GM23248 (cell line): ENCODE measurements around the gene PPP2R2B. TPM values are rescaled to one million over a fixed set of nuclear protein-coding genes. Genes with fewer than 3 reads are reported as not detected.

Experiments
- DNase-seq: peaks from one replicate; pipeline ENCODE4 v3.0.0-alpha.2; 2015
- H2AFZ ChIP-seq: fragments of 200-600 bp; sonication (generic); 2 replicates; pipeline ENCODE4 v1.6.1; 2016; ENCODE audit warnings: antibody characterized with exemption
- H3F3A ChIP-seq: fragments of 200-600 bp; sonication (generic); 2 replicates; pipeline ENCODE4 v1.6.1; 2016; ENCODE audit warnings: mild to moderate bottlenecking, antibody characterized with exemption, mixed run types; ENCODE audit not compliant: insufficient read depth
- H3K27ac ChIP-seq: fragments of 200-600 bp; sonication (generic); 2 replicates; pipeline ENCODE4 v1.5.1; 2016; ENCODE audit warnings: mild to moderate bottlenecking
- H3K27me3 ChIP-seq: fragments of 200-600 bp; sonication (generic); replicated peaks from 2 replicates; pipeline ENCODE4 v1.6.1; 2016; ENCODE audit warnings: mild to moderate bottlenecking; ENCODE audit not compliant: insufficient read depth
- H3K36me3 ChIP-seq: fragments of 200-600 bp; sonication (generic); 2 replicates; pipeline ENCODE4 v1.6.1; 2016; ENCODE audit warnings: low read depth, mild to moderate bottlenecking
- H3K4me1 ChIP-seq: fragments of 200-600 bp; sonication (generic); 2 replicates; pipeline ENCODE4 v1.6.1; 2016; ENCODE audit warnings: mild to moderate bottlenecking; ENCODE audit not compliant: insufficient read depth
- H3K4me2 ChIP-seq: fragments of 200-600 bp; sonication (generic); one replicate; pipeline ENCODE4 v1.6.1; 2016; ENCODE audit warnings: mild to moderate bottlenecking; ENCODE audit not compliant: unreplicated experiment
- H3K4me3 ChIP-seq: fragments of 200-600 bp; sonication (generic); 2 replicates; pipeline ENCODE4 v1.5.1; 2016; ENCODE audit warnings: mild to moderate bottlenecking
- H3K79me2 ChIP-seq: fragments of 200-600 bp; sonication (generic); 2 replicates; pipeline ENCODE4 v1.6.1; 2016; ENCODE audit warnings: mild to moderate bottlenecking; ENCODE audit not compliant: insufficient read depth
- H3K9ac ChIP-seq: fragments of 200-600 bp; sonication (generic); 2 replicates; pipeline ENCODE4 v1.6.1; 2016; ENCODE audit warnings: mild to moderate bottlenecking
- H3K9me2 ChIP-seq: fragments of 200-600 bp; sonication (generic); 2 replicates; pipeline ENCODE4 v1.6.1; 2016; ENCODE audit warnings: mixed run types, mild to moderate bottlenecking, moderate library complexity; ENCODE audit not compliant: insufficient read depth
- H3K9me3 ChIP-seq: fragments of 200-600 bp; sonication (generic); one replicate; pipeline ENCODE4 v1.6.1; 2017; ENCODE audit warnings: low read depth
- H4K20me1 ChIP-seq: fragments of 200-600 bp; sonication (generic); 2 replicates; pipeline ENCODE4 v1.6.0; 2016; ENCODE audit not compliant: insufficient read depth
- EZH2 ChIP-seq: fragments of 200-600 bp; sonication (generic); IDR thresholded peaks from 2 replicates; pipeline ENCODE4 v1.6.1; 2018; ENCODE audit warnings: antibody characterized with exemption, mild to moderate bottlenecking; ENCODE audit not compliant: insufficient read depth, poor library complexity, severe bottlenecking
- EZH2phosphoT487 ChIP-seq: fragments of 200-600 bp; sonication (generic); IDR thresholded peaks from 2 replicates; pipeline ENCODE4 v1.6.1; 2018; ENCODE audit warnings: antibody characterized with exemption, moderate library complexity, mild to moderate bottlenecking, low read depth; ENCODE audit not compliant: insufficient read depth
- WGBS, 2 experiments: methylation state at CpG; one replicate each; pipeline ENCODE4 v1.1.6; 2015 to 2017; ENCODE audit warnings: low lambda C conversion rate in 2 of 2, low coverage in 1 of 2; ENCODE audit errors: missing lambda C conversion rate in 2 of 2; 5-methylcytosine and 5-hydroxymethylcytosine counted together
- in situ Hi-C: fragments of 300-500 bp; cut with MboI; formaldehyde crosslinking; loops from 2 replicates; pipeline ENCODE4 v1.15.0; 2020
- polyA plus RNA-seq: library from polyadenylated mRNA; unstranded; fragments of >200 nt; fragmentation: Nextera tagmentation; extraction: Ambion mirVana; gene quantifications from 2 replicates; pipeline ENCODE4 v1.2.1, GENCODE V29; 2016
- total RNA-seq: library from RNA; depleted of rRNA; stranded (reverse); fragments of >200 nt; shearing (Covaris generic); gene quantifications from 2 replicates; pipeline ENCODE4 v1.2.3, GENCODE V29; 2014

Gene PPP2R2B
- total and polyA plus RNA-seq, 2 experiments from 2014 or later, result 0.11 to 0.28 TPM

DNA sequence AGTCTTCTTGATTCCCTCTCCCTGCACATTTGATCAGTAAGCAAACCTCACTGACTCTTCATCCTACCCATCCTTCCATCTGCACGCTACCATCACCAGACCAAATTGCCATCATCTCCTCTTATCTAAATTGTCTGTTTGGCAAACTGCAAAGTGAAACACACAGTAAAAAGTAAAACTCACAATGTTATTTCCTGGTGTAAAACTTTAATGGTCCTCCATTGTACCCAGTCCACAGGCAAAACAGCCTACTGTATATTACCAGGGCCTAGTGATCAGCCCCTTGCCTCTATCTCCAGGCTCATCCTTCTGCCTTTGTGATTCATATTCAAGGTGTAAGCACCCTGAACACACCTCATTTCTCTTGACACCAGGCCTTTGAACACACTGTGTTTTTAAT lies 279.3 kb downstream of the PPP2R2B start:
- H3F3A ChIP-seq, result no peaks in the 10 kb centered on the region
- no peaks in the 10 kb centered on the region for H3K4me1 ChIP-seq
- no peak overlapping the region for H3K4me2 ChIP-seq
- DNase-seq, result no peak
- no peak overlapping the region for H3K4me3 ChIP-seq
- no peaks in the 10 kb centered on the region for H3K27me3 ChIP-seq
- in situ Hi-C loops, result no loop called here
- H3K36me3 ChIP-seq, result no peaks in the 10 kb centered on the region
- no peak overlapping the region for H2AFZ ChIP-seq
- no peaks in the 10 kb centered on the region for H3K79me2 ChIP-seq
- no peak for TF ChIP-seq EZH2
- TF ChIP-seq EZH2phosphoT487, result no peak
- H3K9me3 ChIP-seq, result no peaks in the 10 kb centered on the region
- H4K20me1 ChIP-seq, result no peaks in the 10 kb centered on the region
- H3K9me2 ChIP-seq, result no peaks in the 10 kb centered on the region
- H3K27ac ChIP-seq, result no peak overlapping the region
- WGBS, 2 experiments, result 48% methylated on average over 1 of the region's 1 CpG
- H3K9ac ChIP-seq, result no peak overlapping the region

DNA sequence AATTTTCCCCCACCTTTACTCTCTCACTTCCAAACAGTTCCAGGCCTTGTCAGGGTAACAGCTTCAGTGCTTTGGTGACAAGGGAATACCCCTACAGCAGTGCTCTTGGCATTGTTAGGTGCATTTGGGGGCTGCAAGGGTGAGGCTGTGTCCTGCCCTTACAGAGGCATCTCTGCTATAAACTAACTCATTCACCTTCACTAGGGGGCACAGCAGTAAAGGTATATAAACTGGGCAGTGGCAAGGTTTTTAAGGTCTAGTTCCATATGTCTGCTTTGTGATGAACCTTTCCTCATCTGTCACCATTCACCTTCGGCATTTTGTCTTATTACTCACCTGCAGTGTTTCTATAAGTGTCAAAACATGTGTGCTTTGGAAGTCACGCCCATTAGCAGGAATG lies 283.5 kb downstream of the PPP2R2B start:
- Histone ChIP-seq H3K4me1 (no peaks in the 10 kb centered on the region), H3K4me2 (no peak overlapping the region), H3K9ac (no peak overlapping the region), H3K36me3 (no peaks in the 10 kb centered on the region), H3K9me3 (no peaks in the 10 kb centered on the region), H4K20me1 (no peaks in the 10 kb centered on the region), H3K79me2 (no peaks in the 10 kb centered on the region), H2AFZ (no peak overlapping the region), H3K9me2 (no peaks in the 10 kb centered on the region), H3K27me3 (no peaks in the 10 kb centered on the region), H3F3A (no peaks in the 10 kb centered on the region), H3K4me3 (no peak overlapping the region), H3K27ac (no peak overlapping the region)
- no peak for TF ChIP-seq EZH2phosphoT487
- TF ChIP-seq EZH2, result no peak
- WGBS, 2 experiments, result 22 to 25% methylated on average over 2 of the region's 2 CpGs
- in situ Hi-C loops, result no loop called here
- DNase-seq, result no peak

DNA sequence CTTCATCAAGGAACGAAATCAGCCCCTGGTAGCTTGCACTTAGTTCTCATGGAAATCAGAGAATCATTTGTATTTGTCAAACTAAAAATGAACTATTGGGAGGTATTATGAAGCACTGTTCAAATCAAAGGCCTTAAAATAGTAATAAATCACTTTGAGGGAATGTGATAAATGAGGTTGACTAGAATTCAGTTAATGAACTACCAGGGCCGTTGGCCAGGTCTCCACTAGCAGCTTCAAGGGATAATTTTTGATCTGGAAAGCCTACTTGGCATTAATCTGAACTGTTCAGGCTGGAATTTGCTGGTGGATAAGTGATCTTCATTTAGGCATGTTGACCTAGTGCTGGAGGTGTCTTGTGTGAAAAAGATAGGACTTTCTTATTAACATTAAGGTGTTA lies 286.2 kb downstream of the PPP2R2B start:
- TF ChIP-seq EZH2 (no peak), EZH2phosphoT487 (no peak)

DNA sequence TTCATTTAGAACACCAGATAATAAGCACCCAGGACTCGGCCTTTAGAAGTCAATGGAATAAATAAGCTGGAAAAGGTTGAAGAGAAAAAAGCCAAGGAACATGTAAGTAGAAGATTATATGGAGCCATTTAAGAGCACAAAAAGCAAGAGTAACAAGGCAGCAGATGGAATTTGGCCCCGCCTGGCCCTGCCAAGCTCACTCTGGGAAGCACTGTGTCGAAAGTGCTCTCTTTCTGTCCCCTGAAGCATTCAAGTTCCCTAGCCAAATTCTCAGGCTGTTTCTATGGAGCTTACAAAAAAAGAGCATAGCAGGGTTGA lies 289.6 kb downstream of the PPP2R2B start:
- DNase-seq, result no peak
- Histone ChIP-seq H3K4me3 (no peak overlapping the region), H3K36me3 (no peaks in the 10 kb centered on the region), H2AFZ (no peak overlapping the region), H3F3A (no peaks in the 10 kb centered on the region), H3K9ac (no peak overlapping the region), H3K79me2 (no peaks in the 10 kb centered on the region), H3K4me2 (no peak overlapping the region), H3K27me3 (no peaks in the 10 kb centered on the region), H3K9me3 (no peaks in the 10 kb centered on the region), H4K20me1 (no peaks in the 10 kb centered on the region), H3K27ac (no peak overlapping the region), H3K4me1 (no peaks in the 10 kb centered on the region), H3K9me2 (no peaks in the 10 kb centered on the region)
- no peak for TF ChIP-seq EZH2phosphoT487
- no peak for TF ChIP-seq EZH2
- WGBS, 2 experiments, result 20 to 30% methylated on average over 3 of the region's 3 CpGs
- in situ Hi-C loops, result no loop called here

More for the DNA sequence above, 286.2 kb downstream of the PPP2R2B start:
- in situ Hi-C loops, result no loop called here
- Histone ChIP-seq H3K36me3 (no peaks in the 10 kb centered on the region), H3K4me2 (no peak overlapping the region), H3F3A (no peaks in the 10 kb centered on the region), H3K27ac (no peak overlapping the region), H2AFZ (no peak overlapping the region), H3K4me3 (no peak overlapping the region), H3K9ac (no peak overlapping the region), H3K27me3 (no peaks in the 10 kb centered on the region), H3K79me2 (no peaks in the 10 kb centered on the region), H4K20me1 (no peaks in the 10 kb centered on the region), H3K4me1 (no peaks in the 10 kb centered on the region), H3K9me2 (no peaks in the 10 kb centered on the region), H3K9me3 (no peaks in the 10 kb centered on the region)
- 31 to 41% methylated on average over 2 of the region's 2 CpGs for WGBS, 2 experiments
- DNase-seq, result no peak

DNA sequence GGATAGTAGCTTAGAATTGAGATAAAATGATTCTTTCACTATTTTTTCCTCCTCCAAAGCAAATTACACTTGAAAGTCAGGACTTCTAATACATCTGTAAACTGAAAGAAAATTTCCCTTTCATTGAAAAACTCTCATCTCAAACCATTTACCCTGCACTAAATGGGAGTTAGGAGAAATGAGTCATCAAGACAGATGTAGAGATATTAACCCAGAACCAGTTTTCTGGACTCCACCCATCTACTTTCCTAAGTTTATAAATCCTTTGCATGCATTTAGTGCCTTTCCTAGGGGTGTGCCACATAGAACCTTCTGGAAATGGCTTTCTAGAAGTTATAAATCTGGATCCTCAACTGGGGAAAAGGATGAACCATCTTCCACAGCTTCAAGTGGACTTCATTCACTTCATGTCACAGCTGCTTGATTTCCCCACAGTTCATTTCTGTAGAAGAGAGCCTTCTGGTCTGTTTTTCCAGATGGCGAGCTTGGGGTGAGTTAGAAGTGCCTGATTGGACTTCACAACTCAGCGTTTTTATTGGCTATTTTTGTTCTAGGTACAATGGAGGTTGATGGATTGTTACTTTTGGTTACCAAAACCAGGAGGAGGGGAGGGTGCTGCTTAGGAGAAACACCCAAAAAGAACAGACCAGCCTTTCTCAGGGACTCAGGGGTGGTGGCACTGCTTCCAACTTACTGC lies 290.1 kb downstream of the PPP2R2B start:
- Histone ChIP-seq H4K20me1 (no peaks in the 10 kb centered on the region), H3K4me2 (no peak overlapping the region), H3K36me3 (no peaks in the 10 kb centered on the region), H3K9me2 (no peaks in the 10 kb centered on the region), H3K4me1 (no peaks in the 10 kb centered on the region), H3F3A (no peaks in the 10 kb centered on the region), H3K79me2 (no peaks in the 10 kb centered on the region), H3K27ac (no peak overlapping the region), H3K27me3 (no peaks in the 10 kb centered on the region), H3K9ac (no peak overlapping the region), H3K9me3 (no peaks in the 10 kb centered on the region), H3K4me3 (no peak overlapping the region), H2AFZ (no peak overlapping the region)
- in situ Hi-C loops, result no loop called here
- TF ChIP-seq EZH2phosphoT487 (no peak), EZH2 (no peak)
- DNase-seq, result peak; percentile 38
- 3 to 11% methylated on average over 2 of the region's 2 CpGs for WGBS, 2 experiments
